GM19193 (cell line): Measurements from ENCODE around the gene NSMCE1.

ENCODE experiments used
- POLR2A ChIP-seq: IDR thresholded peaks from 4 replicates; pipeline ENCODE4 v1.6.1; 2011; ENCODE audit not compliant: insufficient read depth, insufficient read length; ENCODE audit errors: extremely low read depth

NSMCE1 gene

DNA sequence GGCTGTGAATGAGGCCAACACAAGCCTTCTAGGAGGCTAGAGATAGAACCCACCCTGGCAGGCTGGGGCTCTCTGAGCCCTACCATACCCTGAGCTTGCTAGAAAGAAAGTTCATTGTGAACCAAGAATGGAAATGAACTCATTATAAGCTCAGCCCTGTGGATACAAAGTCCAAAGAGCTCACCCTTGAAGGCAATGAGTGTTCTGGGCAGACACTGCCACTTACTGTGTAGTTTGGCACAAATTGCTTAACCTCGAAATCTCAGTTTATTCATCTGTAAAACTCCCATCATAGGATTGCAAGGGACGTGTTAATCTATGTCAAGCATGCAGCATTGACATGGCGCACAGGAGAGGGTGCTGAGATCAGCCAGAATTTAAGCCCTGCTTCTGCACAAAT is 59.8 kb downstream of the NSMCE1 start:
- TF ChIP-seq POLR2A, result no peak

GRCh38 chr16:27208081-27208680 is 60.4 kb downstream of the NSMCE1 start:
- no peak for TF ChIP-seq POLR2A

DNA sequence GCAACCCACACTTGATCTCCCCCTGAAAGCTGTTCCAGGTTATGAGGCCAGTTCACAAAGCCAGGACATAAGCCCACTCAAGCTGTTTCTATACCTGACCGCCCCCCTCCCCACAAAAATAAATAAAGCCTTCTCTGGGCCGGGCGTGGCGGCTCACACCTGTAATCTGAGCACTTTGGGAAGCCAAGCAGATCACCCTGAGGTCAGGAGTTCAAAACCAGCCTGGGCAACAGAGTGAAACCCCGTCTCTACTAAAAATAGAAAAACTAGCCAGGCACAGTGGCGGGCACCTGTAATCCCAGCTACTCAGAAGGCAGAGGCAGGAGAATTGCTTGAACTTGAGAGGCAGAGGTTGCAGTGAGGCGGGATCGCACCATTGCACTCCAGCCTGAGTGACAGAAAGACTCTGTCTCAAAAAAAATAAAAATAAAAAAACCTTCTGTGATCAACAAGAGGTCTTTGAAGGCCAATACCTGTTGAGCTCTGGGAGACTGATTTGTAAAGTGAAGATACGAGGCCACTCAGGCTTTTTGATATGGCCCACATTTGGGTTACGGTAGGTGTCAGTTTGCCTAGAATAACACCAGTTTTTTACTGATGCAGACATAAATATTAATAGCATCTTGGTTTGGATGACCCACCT is 63.0 kb downstream of the NSMCE1 start:
- TF ChIP-seq POLR2A, result no peak

DNA sequence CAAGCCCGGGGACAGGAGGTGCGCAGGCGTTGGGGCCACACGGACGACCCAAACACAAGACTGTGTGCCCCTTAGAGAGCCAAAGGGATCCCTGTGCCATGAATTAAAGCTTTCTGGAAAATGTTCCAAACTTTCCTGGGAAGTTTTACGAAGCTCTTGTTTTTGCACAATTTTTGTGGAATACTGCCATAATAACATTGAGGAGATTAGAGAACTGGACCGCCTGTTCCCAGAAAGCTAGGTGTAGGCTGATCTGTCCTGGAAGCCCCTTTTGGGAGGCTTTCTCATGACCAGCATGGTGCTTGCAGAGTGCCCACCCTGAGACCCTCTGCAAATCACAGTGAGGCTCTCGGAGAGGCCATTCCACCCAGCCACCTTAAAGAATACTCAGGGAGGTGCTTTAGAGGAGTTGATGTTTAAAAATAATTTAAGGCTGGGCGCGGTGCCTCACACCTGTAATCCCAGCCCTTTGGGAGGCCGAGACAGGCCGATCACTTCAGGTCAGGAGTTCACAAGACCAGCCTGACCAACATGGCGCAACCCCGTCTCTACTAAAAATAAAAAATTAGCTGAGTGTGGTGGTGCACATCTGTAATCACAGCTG is 64.2 kb downstream of the NSMCE1 start:
- no peak for TF ChIP-seq POLR2A

- TF ChIP-seq POLR2A, result peak; percentile 92
Measured at GRCh38 chr16:27203507-27204311, 64.9 kb downstream of the NSMCE1 start, which contains the start of gene KDM8. Gene KDM8, plus strand, starts transcription at chr16:27203526. Its CDS starts 6,598 bp downstream, at chr16:27210124.

- TF ChIP-seq POLR2A, result no peak
Measured at GRCh38 chr16:27202923-27203506, 65.6 kb downstream of the NSMCE1 start.

DNA sequence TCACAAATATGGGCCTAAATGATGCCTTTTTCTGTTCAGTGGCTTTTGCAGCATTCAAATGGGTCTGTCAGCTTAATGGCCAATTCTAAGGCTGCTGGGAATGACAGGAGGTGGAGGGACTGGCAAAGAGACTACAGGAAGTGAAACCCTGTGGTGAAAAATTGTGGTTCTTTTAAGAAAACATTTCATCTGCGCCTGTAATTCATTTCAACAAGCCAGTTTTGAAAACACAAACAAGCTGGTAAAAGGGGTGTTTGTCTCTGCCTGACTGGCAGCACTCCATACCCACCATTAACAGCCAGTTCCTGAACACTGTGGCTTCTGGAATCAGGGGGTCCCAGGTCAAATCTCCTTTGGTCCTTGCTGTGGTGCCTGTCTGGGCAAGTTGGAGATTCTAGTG is 68.8 kb downstream of the NSMCE1 start:
- TF ChIP-seq POLR2A, result no peak

- TF ChIP-seq POLR2A, result no peak
Measured at GRCh38 chr16:27199235-27199586, 69.4 kb downstream of the NSMCE1 start.

GRCh38 chr16:27198451-27199234 is 69.9 kb downstream of the NSMCE1 start:
- no peak for TF ChIP-seq POLR2A

GRCh38 chr16:27197004-27197403 is 71.6 kb downstream of the NSMCE1 start:
- TF ChIP-seq POLR2A, result no peak

- no peak for TF ChIP-seq POLR2A
Measured at GRCh38 chr16:27195941-27196595, 72.5 kb downstream of the NSMCE1 start.

DNA sequence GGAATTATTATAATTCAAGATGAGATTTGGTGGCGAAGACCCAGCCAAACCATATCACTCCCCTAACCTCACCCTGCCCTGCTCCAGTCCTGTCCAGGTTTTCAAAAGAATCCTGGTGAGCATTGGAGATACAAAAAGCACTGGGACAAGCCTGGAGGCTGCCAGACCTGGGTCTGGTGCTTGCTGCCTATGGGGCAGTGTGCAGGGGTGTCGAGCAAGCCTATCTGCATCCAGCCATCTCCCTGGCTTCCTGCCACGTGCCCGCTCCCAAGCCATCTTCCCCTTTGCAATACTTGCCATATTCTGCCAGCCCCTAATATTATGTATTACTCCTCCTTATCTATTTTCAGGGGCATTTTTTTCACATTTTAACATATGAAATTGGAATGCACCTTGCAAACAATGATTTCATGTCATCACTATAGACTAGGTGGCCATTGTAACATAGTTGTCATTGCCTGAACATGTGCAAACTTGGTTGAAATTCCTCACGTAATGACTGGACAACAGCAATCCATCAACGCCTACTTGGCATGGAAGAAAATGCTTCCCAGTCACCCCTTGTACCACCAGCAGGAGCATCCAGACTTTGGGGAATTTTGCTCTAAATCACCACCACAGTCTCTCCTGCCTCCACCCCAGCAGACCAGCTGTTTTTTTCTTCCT is 73.4 kb downstream of the NSMCE1 start:
- TF ChIP-seq POLR2A, result no peak

GRCh38 chr16:27193300-27193990 is 75.1 kb downstream of the NSMCE1 start:
- no peak for TF ChIP-seq POLR2A
